ENCODE results near the gene EFCAB6.

The EFCAB6 gene

DNA sequence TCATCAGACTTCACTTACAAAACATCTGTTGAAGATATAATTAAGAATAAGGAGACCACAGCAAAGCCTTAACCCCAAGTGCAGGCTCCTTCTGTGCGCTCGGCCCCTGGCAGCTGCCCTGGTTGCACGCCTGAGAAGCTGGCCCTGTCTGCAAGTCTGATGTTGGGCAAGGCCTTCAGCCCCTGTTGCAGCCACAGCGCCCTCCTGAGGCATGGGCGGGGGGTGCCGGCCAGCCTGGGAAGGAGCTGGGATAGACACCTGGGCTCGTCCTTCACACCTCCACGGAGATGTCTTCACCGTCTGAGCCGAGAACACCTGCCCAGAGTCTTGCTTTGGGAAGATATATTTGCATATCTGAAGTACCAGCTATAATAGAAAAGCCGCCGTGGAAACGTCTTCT is 296.2 kb downstream of the EFCAB6 start:
- TF ChIP-seq CEBPB (IDR thresholded peaks at IDR 0.05): no peak
- no peak for TF ChIP-seq USF1 (IDR thresholded peaks at IDR 0.05)
- no peak for TF ChIP-seq EP300 (IDR thresholded peaks at IDR 0.05; ENCODE audit: borderline replicate concordance)
- no peak for TF ChIP-seq ZBTB7A (IDR thresholded peaks at IDR 0.05; ENCODE audit: low read depth)
- no peak for TF ChIP-seq YY1 (IDR thresholded peaks at IDR 0.05; ENCODE audit: low read depth)
- no peak for TF ChIP-seq TAF1 (IDR thresholded peaks at IDR 0.05; ENCODE audit: low read depth)
- TF ChIP-seq MAX (IDR thresholded peaks at IDR 0.05): no peak
- TF ChIP-seq NFIC (IDR thresholded peaks at IDR 0.05): no peak
- TF ChIP-seq TEAD4 (IDR thresholded peaks at IDR 0.05): no peak
- TF ChIP-seq, protein P1, sequence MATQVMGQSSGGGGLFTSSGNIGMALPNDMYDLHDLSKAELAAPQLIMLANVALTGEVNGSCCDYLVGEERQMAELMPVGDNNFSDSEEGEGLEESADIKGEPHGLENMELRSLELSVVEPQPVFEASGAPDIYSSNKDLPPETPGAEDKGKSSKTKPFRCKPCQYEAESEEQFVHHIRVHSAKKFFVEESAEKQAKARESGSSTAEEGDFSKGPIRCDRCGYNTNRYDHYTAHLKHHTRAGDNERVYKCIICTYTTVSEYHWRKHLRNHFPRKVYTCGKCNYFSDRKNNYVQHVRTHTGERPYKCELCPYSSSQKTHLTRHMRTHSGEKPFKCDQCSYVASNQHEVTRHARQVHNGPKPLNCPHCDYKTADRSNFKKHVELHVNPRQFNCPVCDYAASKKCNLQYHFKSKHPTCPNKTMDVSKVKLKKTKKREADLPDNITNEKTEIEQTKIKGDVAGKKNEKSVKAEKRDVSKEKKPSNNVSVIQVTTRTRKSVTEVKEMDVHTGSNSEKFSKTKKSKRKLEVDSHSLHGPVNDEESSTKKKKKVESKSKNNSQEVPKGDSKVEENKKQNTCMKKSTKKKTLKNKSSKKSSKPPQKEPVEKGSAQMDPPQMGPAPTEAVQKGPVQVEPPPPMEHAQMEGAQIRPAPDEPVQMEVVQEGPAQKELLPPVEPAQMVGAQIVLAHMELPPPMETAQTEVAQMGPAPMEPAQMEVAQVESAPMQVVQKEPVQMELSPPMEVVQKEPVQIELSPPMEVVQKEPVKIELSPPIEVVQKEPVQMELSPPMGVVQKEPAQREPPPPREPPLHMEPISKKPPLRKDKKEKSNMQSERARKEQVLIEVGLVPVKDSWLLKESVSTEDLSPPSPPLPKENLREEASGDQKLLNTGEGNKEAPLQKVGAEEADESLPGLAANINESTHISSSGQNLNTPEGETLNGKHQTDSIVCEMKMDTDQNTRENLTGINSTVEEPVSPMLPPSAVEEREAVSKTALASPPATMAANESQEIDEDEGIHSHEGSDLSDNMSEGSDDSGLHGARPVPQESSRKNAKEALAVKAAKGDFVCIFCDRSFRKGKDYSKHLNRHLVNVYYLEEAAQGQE (IDR thresholded peaks at IDR 0.05; ENCODE audit: low read depth): no peak
- TF ChIP-seq FOXM1 (IDR thresholded peaks at IDR 0.05; ENCODE audit: borderline replicate concordance, low read depth): no peak

DNA sequence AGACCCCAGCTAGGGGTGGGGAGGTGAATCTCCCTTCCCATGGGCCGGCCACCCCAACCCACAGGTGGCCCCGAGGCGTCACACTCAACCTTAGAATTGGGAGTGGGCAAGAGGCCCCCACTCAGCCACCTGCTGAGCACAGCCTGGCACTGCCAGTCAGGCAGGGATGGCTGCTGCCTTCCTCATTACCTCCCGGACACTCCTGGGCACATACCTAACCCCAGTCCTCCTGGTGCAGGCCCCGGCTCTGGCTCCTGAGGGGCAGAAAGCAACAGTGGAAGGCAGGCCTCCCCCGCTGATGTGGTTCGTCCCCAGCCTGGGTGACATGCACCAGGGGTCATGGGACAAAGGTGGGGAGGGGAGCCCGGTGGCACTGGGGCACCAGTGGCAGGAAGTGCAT is 296.7 kb downstream of the EFCAB6 start:
- no peak for TF ChIP-seq TEAD4 (IDR thresholded peaks at IDR 0.05)
- TF ChIP-seq YY1 (IDR thresholded peaks at IDR 0.05; ENCODE audit: low read depth): no peak
- no peak for TF ChIP-seq TCF12 (IDR thresholded peaks at IDR 0.05; ENCODE audit: low read depth)
- TF ChIP-seq CREB1 (IDR thresholded peaks at IDR 0.05; ENCODE audit: low read depth): no peak
- no peak for TF ChIP-seq NFIC (IDR thresholded peaks at IDR 0.05)
- no peak for TF ChIP-seq RAD21 (IDR thresholded peaks at IDR 0.05; ENCODE audit: low read depth)

- TF ChIP-seq MAX (IDR thresholded peaks at IDR 0.05) (no peak), CREB1 (IDR thresholded peaks at IDR 0.05; ENCODE audit: low read depth) (no peak), FOXM1 (IDR thresholded peaks at IDR 0.05; ENCODE audit: borderline replicate concordance, low read depth) (no peak), YY1 (IDR thresholded peaks at IDR 0.05; ENCODE audit: low read depth) (no peak), RAD21 (IDR thresholded peaks at IDR 0.05; ENCODE audit: low read depth) (no peak), EP300 (IDR thresholded peaks at IDR 0.05; ENCODE audit: borderline replicate concordance) (no peak), ZBTB7A (IDR thresholded peaks at IDR 0.05; ENCODE audit: low read depth) (no peak), CEBPB (IDR thresholded peaks at IDR 0.05) (no peak), TEAD4 (IDR thresholded peaks at IDR 0.05) (no peak), TCF12 (IDR thresholded peaks at IDR 0.05; ENCODE audit: low read depth) (no peak)
- TF ChIP-seq, protein P1 (IDR thresholded peaks at IDR 0.05; ENCODE audit: low read depth): no peak
Measured at GRCh38 chr22:43514476-43515157, 297.5 kb downstream of the EFCAB6 start.

- TF ChIP-seq ZBTB7A (IDR thresholded peaks at IDR 0.05; ENCODE audit: low read depth): no peak
- TF ChIP-seq RAD21 (IDR thresholded peaks at IDR 0.05; ENCODE audit: low read depth): no peak
- no peak for TF ChIP-seq CREB1 (IDR thresholded peaks at IDR 0.05; ENCODE audit: low read depth)
- TF ChIP-seq, protein P1 (IDR thresholded peaks at IDR 0.05; ENCODE audit: low read depth): no peak
- TF ChIP-seq MAX (IDR thresholded peaks at IDR 0.05): no peak
- TF ChIP-seq YY1 (IDR thresholded peaks at IDR 0.05; ENCODE audit: low read depth): no peak
- TF ChIP-seq CEBPB (IDR thresholded peaks at IDR 0.05): no peak
- TF ChIP-seq EGR1 (IDR thresholded peaks at IDR 0.05): no peak
- TF ChIP-seq TAF1 (IDR thresholded peaks at IDR 0.05; ENCODE audit: low read depth): no peak
- TF ChIP-seq TEAD4 (IDR thresholded peaks at IDR 0.05): no peak
- TF ChIP-seq USF1 (IDR thresholded peaks at IDR 0.05): no peak
Measured at GRCh38 chr22:43512279-43512678, 299.8 kb downstream of the EFCAB6 start.

All from Ishikawa (cell line).